Keratinocyte (primary cell): ENCODE measurements around the gene TTI1. TPM values are rescaled to one million over a fixed set of nuclear protein-coding genes. Genes with fewer than 3 reads are reported as not detected.

Source experiments
- DNase-seq: peaks from one replicate; pipeline ENCODE4 v3.0.0-alpha.2; 2011; ENCODE audit warnings: low read depth, missing footprints, low spot score
- FAIRE-seq: peaks from 2 replicates; lab custom pipeline; 2011; peaks lifted over from hg19 to GRCh38; lab: Jason Lieb, UNC
- H2AFZ ChIP-seq: 2 replicates; pipeline ENCODE4 v1.6.0; 2012; ENCODE audit warnings: low read length, control low read depth, inconsistent platforms; ENCODE audit not compliant: control insufficient read depth
- H3K27ac ChIP-seq: 2 replicates; pipeline ENCODE4 v1.5.1; 2011; ENCODE audit warnings: low read length; ENCODE audit not compliant: control insufficient read depth, insufficient read depth
- H3K27me3 ChIP-seq: 3 replicates; pipeline ENCODE4 v1.6.0; 2011; ENCODE audit warnings: low read length; ENCODE audit not compliant: control insufficient read depth, insufficient read depth; ENCODE audit errors: extremely low read depth
- H3K36me3 ChIP-seq, 2 experiments: 2 replicates in 1 of 2; 3 replicates in 1 of 2; pipeline ENCODE4 v1.5.1; 2011; ENCODE audit warnings: low read length in 2 of 2, mild to moderate bottlenecking in 1 of 2; ENCODE audit not compliant: control insufficient read depth in 2 of 2, insufficient read depth in 2 of 2; ENCODE audit errors: extremely low read depth in 1 of 2
- H3K4me1 ChIP-seq: 3 replicates; pipeline ENCODE4 v1.5.1; 2011; ENCODE audit warnings: low read length; ENCODE audit not compliant: control insufficient read depth, insufficient read depth; ENCODE audit errors: extremely low read depth
- H3K4me2 ChIP-seq: 3 replicates; pipeline ENCODE4 v1.6.0; 2011; ENCODE audit warnings: low read depth, low read length; ENCODE audit not compliant: control insufficient read depth, insufficient read depth; ENCODE audit errors: extremely low read depth
- H3K4me3 ChIP-seq, 3 experiments: fragments of 200-600 bp in 1 of 3; sonication (generic) in 1 of 3; 2 replicates in 2 of 3; 3 replicates in 1 of 3; pipeline ENCODE4 v1.5.1; 2011 to 2016; ENCODE audit warnings: low read length in 3 of 3, mild to moderate bottlenecking in 3 of 3, control low read depth in 2 of 3, inconsistent platforms in 1 of 3, low read depth in 1 of 3, mixed read lengths in 1 of 3, mixed run types in 1 of 3, moderate library complexity in 1 of 3; ENCODE audit not compliant: control insufficient read depth in 2 of 3, insufficient read depth in 2 of 3; ENCODE audit errors: extremely low read depth in 1 of 3
- H3K79me2 ChIP-seq: 2 replicates; pipeline ENCODE4 v1.6.0; 2012; ENCODE audit warnings: low read length; ENCODE audit not compliant: control insufficient read depth, insufficient read depth
- H3K9ac ChIP-seq: 3 replicates; pipeline ENCODE4 v1.6.0; 2011; ENCODE audit warnings: low read length; ENCODE audit not compliant: control insufficient read depth, insufficient read depth; ENCODE audit errors: extremely low read depth
- H3K9me1 ChIP-seq: 3 replicates; pipeline ENCODE4 v1.6.0; 2011; ENCODE audit warnings: low read length; ENCODE audit not compliant: control insufficient read depth, insufficient read depth; ENCODE audit errors: extremely low read depth
- H3K9me3 ChIP-seq: 2 replicates; pipeline ENCODE4 v1.5.1; 2012; ENCODE audit warnings: low read depth, low read length; ENCODE audit not compliant: control insufficient read depth
- H4K20me1 ChIP-seq: 3 replicates; pipeline ENCODE4 v1.6.0; 2011; ENCODE audit warnings: low read length; ENCODE audit not compliant: control insufficient read depth, insufficient read depth; ENCODE audit errors: extremely low read depth
- EZH2 ChIP-seq: IDR thresholded peaks from one replicate; pipeline ENCODE4 v1.6.1; 2012; ENCODE audit warnings: inconsistent platforms, mild to moderate bottlenecking, low read length, moderate library complexity
- dilution Hi-C: fragments of 300-500 bp; cut with MboI; formaldehyde crosslinking; loops from one replicate; pipeline ENCODE4 v1.7.0; 2020; ENCODE audit warnings: low sequenced_read_pairs; ENCODE audit not compliant: extremely low pct_ligation_motif_present
- polyA plus RNA-seq, 5 experiments: library from polyadenylated mRNA; depleted of rRNA in 3 of 5; stranded (reverse) in 3 of 5; stranded (forward) in 1 of 5; unstranded in 1 of 5; fragments of >200 nt; gene quantifications; 1 replicate in 1 of 5; 2 replicates in 3 of 5; 3 replicates in 1 of 5; pipeline versions ENCODE4 v1.2.1 to v1.2.3, GENCODE V29; 2011 to 2012; ENCODE audit warnings: missing spikeins in 2 of 5, low read depth in 1 of 5, low replicate concordance in 1 of 5
- TF ChIP-seq, protein P1 (sequence below), 3 experiments: IDR thresholded peaks in 1 of 3; conservative IDR thresholded peaks in 1 of 3; optimal IDR thresholded peaks in 1 of 3; 2 replicates in 2 of 3; 3 replicates in 1 of 3; pipeline versions ENCODE3 to v1.5.1; 2011; ENCODE audit warnings: low read length in 3 of 3, mild to moderate bottlenecking in 3 of 3, moderate library complexity in 2 of 3, control low read depth in 1 of 3, inconsistent platforms in 1 of 3; ENCODE audit not compliant: insufficient read depth in 2 of 3; ENCODE audit errors: extremely low read depth in 1 of 3

TTI1 gene
- polyA plus RNA-seq, 1 donor (not counting 4 experiments of a cell fraction or from before 2014, with no cell fraction given): 13.5 TPM

GRCh38 chr20:37938181-37938750, 95.0 kb downstream of the TTI1 start:
- Histone ChIP-seq H3K27me3 (peaks cover 13% of the 10 kb centered on the region), H3K4me2 (no peak overlapping the region), H2AFZ (no peak overlapping the region), H3K4me1 (no peaks in the 10 kb centered on the region), H3K9me1 (no peaks in the 10 kb centered on the region), H3K27ac (no peak overlapping the region), H3K9ac (no peak overlapping the region), H3K79me2 (no peaks in the 10 kb centered on the region), H3K4me3 (no peak overlapping the region), H3K36me3 (no peaks in the 10 kb centered on the region), H4K20me1 (no peaks in the 10 kb centered on the region), H3K9me3 (no peaks in the 10 kb centered on the region)
- FAIRE-seq (no peak), DNase-seq (no peak)
- dilution Hi-C loops: no loop called here
- no peak for TF ChIP-seq EZH2
- TF ChIP-seq, protein P1, sequence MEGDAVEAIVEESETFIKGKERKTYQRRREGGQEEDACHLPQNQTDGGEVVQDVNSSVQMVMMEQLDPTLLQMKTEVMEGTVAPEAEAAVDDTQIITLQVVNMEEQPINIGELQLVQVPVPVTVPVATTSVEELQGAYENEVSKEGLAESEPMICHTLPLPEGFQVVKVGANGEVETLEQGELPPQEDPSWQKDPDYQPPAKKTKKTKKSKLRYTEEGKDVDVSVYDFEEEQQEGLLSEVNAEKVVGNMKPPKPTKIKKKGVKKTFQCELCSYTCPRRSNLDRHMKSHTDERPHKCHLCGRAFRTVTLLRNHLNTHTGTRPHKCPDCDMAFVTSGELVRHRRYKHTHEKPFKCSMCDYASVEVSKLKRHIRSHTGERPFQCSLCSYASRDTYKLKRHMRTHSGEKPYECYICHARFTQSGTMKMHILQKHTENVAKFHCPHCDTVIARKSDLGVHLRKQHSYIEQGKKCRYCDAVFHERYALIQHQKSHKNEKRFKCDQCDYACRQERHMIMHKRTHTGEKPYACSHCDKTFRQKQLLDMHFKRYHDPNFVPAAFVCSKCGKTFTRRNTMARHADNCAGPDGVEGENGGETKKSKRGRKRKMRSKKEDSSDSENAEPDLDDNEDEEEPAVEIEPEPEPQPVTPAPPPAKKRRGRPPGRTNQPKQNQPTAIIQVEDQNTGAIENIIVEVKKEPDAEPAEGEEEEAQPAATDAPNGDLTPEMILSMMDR (optimal IDR thresholded peaks at IDR 0.05 in 1 of 3, IDR thresholded peaks at IDR 0.05 in 1 of 3, conservative IDR thresholded peaks at IDR 0.05 in 1 of 3; ENCODE audit: extremely low read depth in 1 of 3, insufficient read depth in 2 of 3, low read length in 3 of 3): no peak

DNA sequence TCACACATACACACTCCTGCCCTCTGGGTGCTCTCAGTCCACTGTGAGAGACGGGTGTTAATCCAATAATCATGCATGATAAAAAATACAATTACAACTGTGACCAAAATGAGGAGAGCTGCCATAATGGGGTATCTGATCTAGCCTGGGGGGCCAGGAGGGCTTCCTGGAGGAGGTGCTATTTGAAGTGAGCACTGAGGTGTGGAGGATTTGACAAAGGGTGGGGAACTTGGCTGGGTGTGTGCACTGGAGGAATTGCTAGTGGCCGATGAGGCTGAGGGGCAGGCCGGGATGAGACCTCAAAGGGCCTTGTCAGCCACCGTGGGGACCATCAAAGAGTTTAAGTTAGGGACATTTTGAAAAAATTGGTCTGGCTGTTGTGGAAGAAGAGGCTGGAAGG, 95.6 kb downstream of the TTI1 start:
- Histone ChIP-seq H3K27me3 (peaks cover 13% of the 10 kb centered on the region), H3K9me1 (no peaks in the 10 kb centered on the region), H3K36me3 (no peaks in the 10 kb centered on the region), H4K20me1 (no peaks in the 10 kb centered on the region), H3K4me1 (no peaks in the 10 kb centered on the region), H3K27ac (no peak overlapping the region), H2AFZ (no peak overlapping the region), H3K4me3 (no peak overlapping the region), H3K79me2 (no peaks in the 10 kb centered on the region), H3K9me3 (no peaks in the 10 kb centered on the region), H3K9ac (no peak overlapping the region), H3K4me2 (no peak overlapping the region)
- DNase-seq (no peak), FAIRE-seq (no peak)
- dilution Hi-C loops: no loop called here
- TF ChIP-seq, protein P1 (optimal IDR thresholded peaks at IDR 0.05 in 1 of 3, IDR thresholded peaks at IDR 0.05 in 1 of 3, conservative IDR thresholded peaks at IDR 0.05 in 1 of 3; ENCODE audit: extremely low read depth in 1 of 3, insufficient read depth in 2 of 3, low read length in 3 of 3): no peak
- no peak for TF ChIP-seq EZH2
